Jurkat, Clone E6-1 (cell line): ENCODE data around the gene CLCN7. TPM values are rescaled to one million over a fixed set of nuclear protein-coding genes. Genes with fewer than 3 reads are reported as not detected.

Experiments
- DNase-seq: peaks from one replicate; pipeline ENCODE4 v3.0.0-alpha.2; 2011; ENCODE audit warnings: low read depth, low spot score
- H3K4me3 ChIP-seq: 2 replicates; pipeline ENCODE4 v1.5.1; 2011; ENCODE audit warnings: mild to moderate bottlenecking, low read length, control low read depth, moderate library complexity
- polyA plus RNA-seq: library from polyadenylated mRNA; unstranded; fragments of >200 nt; gene quantifications from one replicate; pipeline ENCODE4 v1.2.1, GENCODE V29; 2012; ENCODE audit warnings: missing spikeins; ENCODE audit not compliant: insufficient read length, insufficient read depth

Gene CLCN7, protein sequence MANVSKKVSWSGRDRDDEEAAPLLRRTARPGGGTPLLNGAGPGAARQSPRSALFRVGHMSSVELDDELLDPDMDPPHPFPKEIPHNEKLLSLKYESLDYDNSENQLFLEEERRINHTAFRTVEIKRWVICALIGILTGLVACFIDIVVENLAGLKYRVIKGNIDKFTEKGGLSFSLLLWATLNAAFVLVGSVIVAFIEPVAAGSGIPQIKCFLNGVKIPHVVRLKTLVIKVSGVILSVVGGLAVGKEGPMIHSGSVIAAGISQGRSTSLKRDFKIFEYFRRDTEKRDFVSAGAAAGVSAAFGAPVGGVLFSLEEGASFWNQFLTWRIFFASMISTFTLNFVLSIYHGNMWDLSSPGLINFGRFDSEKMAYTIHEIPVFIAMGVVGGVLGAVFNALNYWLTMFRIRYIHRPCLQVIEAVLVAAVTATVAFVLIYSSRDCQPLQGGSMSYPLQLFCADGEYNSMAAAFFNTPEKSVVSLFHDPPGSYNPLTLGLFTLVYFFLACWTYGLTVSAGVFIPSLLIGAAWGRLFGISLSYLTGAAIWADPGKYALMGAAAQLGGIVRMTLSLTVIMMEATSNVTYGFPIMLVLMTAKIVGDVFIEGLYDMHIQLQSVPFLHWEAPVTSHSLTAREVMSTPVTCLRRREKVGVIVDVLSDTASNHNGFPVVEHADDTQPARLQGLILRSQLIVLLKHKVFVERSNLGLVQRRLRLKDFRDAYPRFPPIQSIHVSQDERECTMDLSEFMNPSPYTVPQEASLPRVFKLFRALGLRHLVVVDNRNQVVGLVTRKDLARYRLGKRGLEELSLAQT
- polyA plus RNA-seq, result 37.0 TPM

DNA sequence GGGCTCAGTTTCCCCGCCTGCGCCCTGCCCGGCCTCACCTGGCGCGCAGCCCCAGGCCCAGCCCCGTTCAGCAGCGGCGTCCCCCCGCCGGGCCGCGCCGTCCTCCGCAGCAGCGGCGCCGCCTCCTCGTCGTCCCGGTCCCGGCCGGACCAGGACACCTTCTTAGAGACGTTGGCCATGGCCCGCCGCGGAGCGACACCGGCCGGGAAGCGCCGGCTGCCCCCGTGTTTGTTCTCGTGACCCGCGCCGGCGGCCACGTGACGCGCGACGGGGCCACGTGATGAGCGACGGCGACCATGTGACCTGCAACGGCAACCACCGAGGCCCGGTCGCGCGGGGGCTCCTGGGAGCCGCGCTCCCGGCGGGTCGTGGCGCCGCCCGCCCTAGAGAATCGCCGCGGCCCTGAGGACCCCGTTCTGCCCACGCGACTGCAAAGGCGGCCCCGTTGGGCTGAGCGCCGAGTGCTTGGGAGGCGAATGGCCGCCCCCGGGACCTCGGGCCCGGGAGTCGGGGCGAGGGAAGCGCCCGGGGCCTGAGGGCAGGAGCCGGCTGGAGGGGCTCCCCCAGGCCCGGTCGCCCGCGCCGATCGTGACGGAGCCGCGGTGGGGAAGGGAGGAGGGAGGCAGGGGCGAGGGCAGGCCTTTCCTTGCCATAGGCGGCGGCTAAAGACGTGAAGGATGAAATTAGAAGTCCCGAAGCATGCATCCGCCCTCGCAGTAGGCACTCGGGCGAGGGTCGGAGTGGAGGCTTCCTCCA lies at the start of gene CLCN7:
Gene CLCN7 (minus strand): TSS at position 233 of the 756 bp plus-strand sequence. CDS start 54 bp downstream, at position 179.
- peak; percentile 73 for DNase-seq
- peak within 1 kb of the TSS; percentile 78 for H3K4me3 ChIP-seq

DNA sequence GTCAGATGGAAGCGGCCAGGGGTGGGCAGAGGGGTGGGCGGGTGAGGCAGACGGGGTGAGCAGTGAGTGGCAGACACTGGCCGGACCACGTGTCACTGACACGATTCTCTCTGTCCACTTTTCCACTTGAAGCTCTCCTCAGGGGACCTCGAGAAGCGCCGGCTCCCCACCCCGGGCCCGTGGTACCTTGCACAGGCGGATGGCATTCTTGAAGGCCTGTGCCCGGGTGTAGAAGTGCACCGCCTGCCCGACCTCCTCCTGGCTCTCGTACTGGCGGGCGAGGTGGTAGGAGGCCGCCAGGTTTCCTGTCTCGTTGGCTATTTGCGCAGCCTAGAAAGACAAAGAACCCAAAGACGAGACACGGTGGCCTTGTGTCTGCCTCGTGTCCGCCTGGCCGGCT lies 49.5 kb upstream of the CLCN7 start:
- no peak for DNase-seq
- H3K4me3 ChIP-seq, result no peak overlapping the region

DNA sequence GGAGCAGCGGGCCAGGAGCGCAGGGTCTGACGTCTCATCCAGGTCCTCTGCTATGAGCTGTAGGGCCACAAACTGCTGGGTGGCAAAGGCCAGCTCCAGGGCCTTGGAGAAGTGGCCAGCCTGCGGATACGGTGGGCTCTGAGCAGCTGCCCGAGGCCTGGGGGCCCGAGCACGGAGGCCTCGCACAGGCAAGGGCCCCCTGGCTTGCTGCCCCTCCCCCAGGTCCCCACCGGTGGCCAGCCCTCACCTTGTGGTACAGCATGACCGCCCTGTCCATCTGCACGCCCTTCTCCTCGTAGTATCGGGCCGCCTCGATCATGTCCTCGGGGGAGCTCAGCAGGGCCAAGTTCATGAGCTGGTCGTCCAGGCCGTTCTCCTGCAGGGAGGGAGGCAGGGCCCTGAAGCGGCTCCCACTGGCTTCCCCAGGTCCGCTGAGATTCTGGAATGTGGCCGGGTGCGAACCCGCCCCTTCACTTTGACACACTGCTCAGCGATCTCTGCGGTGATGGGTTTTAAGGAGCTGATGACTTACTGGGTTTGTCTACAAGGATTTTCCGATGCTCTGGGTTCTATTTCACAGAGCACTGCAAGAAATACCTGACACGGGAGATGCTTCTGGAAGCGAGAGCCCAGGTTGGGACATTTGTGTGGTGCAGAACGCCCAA lies 48.9 kb upstream of the CLCN7 start:
- no peak overlapping the region for H3K4me3 ChIP-seq
- DNase-seq, result no peak

DNA sequence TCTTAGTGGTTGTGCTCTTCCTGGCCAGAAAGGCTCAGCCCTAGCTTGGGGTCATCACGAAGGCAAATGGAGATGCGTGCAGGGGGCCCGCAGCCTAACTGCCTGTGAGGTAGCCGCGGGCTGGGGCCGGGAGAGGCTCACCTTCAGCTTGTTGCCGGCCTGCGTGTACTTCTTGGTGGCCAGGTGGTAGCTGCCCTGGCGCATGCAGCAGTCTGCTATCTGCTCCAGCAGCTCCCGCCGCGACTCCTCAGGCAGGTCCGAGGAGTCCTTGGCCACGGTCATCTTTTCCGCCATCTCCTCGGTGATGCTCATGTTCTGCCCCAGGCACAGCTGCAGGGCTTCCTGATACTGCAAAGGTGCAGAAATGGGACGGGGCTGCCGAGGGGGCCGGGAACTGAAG lies 45.6 kb upstream of the CLCN7 start:
- H3K4me3 ChIP-seq, result no peak overlapping the region
- no peak for DNase-seq

DNA sequence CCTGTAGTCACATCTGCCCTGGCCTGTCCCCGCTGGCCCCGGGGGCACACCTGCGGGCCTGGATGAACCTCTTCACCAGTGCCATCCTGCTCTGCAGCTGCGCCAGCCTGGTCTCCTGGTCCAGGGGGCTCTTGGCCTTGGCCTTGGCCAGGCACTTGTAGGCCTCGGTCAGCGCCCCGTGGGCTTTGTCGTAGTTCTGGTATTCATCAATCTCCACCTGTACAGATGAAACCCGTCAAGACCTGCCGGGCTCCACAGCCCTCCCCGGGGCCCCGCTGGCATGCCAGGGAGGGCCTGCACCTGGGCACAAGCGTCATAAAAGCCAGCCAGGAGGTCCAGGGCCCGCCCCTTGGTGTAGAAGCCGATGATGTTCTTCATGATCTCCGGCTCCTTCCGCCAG lies 45.0 kb upstream of the CLCN7 start:
- no peak for DNase-seq

DNA sequence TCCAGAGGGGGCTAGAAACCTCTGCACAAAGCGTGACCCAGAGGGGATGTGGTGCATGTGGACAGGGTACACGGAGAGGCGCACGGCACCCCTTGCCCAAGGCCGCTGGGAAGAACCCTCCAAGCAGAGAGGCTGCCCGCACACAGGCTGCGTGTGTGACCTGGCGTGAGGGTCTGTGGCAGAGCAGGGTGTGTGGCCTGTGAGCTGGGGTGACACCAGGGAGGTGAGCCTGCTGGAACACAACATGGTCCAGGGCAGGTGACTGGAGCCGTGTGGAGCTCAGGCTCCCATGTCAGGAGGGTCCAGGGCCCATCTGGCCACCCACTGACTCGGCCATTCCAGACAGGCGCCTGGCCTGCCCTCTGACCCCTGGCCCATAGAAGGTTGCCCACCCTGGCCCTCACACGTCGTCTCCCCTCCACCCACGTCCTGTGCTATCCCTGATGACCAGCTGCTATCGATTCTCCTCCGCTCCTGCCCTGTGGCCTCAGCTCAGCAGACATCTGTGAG lies 43.9 kb upstream of the CLCN7 start:
- DNase-seq, result no peak
- no peak overlapping the region for H3K4me3 ChIP-seq

More for the DNA sequence above, 45.0 kb upstream of the CLCN7 start:
- H3K4me3 ChIP-seq, result no peak overlapping the region

DNA sequence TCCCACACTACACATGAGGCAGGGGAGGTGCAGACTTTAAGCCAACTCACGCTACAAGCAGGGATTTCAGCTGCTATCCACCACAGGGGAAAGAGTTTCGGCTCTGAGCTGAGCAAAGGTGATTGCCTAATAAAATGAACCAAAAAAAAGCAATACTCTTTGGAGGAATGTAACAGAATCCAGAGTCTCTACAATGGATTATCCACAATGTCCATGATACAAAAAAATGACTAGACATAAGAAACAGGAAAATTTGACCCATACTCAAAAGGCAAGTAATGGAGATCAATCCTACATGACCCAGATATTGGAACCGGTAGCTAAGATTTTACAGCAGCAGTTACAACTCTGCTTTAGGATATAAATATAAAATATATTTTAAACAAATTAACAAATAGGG lies 39.7 kb upstream of the CLCN7 start:
- H3K4me3 ChIP-seq, result no peak overlapping the region
- no peak for DNase-seq

DNA sequence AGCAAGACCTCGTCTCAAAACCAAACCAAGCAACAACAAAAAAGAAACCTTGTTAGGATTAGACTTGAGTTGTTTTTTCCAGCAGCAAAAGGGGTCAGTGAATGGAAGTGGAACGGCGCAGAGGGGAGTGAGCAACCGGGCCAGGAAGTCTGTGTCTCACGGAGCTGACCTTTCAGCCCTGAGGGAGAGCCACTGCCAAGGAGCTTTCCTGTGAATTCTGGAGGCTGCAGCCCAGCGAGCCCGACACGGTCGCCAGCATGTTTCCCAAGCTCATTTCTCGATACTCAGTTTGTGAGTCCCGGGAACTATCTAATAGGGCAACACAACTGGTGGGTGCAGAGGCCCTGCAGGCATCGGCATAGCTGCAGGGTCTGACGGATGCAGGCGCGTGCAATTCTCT lies 37.9 kb upstream of the CLCN7 start:
- no peak for DNase-seq
- H3K4me3 ChIP-seq, result no peak overlapping the region

DNA sequence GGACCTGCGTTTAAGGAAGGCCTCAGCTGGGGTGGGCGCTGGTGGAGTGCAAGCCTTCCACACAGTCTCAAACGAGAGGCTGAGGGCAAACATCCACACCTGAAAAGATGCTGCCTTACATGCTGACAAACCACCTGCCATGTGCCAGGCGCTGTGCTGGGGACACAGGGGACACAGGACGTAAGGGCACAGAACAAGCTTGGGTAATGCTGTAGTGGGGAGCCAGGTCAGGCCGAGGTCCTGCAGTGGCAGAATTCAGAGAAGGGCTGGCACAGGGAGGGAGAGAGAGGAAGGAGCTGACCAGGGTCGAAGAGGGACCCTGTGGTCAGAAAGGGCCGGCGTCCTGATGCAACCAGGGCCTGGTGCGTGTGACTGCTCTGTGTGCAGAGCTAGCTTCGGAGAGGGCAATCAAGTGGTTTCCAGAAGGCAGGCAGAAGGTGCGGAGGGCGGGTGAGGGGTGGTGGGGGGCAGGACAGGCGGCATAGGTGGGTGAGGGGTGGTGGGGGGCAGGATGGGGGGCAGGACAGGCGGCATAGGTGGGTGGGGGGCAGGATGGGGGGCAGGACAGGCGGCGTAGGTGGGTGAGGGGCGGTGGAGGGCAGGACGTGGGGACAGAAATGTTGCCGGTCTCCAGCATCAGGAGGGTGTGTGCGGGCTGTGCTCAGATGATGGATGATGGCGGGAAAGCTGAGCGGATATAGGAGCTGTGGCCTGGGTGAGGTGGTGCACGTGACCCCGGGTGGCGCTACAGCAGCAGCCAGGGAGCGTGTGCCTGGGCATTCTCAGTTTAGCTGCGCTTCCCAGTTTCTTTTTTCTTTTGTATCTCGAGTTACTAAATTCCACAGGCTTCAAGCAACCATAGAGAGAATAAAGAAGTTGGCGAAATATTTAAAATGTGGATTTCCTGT lies 37.1 kb upstream of the CLCN7 start:
- no peak for DNase-seq
- H3K4me3 ChIP-seq, result no peak overlapping the region

DNA sequence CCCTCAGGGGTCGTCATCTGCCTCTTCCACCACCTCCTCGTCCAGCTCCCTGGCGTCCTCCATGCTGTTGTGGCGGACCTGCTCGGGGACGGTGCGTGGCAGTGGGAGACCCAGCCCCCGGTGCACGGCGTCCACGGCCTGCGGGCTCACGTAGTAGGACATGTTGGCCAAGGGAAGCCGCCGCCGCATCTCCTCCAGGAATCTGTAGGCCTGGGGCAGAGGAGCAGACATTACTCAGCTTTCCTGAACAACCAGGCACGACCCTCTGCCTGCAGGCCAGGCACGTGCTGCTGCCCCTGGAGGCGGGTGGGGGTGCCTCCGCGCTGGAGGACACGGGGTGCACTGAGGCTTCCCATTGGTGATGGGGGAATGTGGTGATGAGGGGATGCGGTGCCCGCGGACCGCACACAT lies 36.1 kb upstream of the CLCN7 start:
- no peak for DNase-seq
- no peak overlapping the region for H3K4me3 ChIP-seq

DNA sequence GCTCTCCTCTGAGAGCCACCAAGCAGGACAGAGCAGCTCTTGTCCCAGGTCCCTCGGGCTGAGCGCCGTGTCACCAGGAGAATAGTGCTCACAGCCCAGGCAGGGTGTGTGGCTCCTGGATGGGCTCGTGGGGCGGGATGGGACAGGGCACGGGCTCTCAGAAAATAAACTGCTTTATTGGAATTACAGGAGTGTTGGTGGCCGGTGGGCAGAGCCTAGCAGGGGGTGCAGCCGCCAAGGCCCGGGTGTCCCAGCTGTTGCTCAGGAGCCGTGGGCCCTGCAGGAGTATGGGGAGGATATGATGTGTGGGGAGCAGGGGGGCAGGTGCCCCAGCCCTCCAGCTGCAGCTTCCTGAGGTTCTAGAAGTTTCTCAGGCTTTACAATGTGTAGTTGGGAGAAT lies 35.4 kb upstream of the CLCN7 start:
- no peak for DNase-seq
- no peak overlapping the region for H3K4me3 ChIP-seq

DNA sequence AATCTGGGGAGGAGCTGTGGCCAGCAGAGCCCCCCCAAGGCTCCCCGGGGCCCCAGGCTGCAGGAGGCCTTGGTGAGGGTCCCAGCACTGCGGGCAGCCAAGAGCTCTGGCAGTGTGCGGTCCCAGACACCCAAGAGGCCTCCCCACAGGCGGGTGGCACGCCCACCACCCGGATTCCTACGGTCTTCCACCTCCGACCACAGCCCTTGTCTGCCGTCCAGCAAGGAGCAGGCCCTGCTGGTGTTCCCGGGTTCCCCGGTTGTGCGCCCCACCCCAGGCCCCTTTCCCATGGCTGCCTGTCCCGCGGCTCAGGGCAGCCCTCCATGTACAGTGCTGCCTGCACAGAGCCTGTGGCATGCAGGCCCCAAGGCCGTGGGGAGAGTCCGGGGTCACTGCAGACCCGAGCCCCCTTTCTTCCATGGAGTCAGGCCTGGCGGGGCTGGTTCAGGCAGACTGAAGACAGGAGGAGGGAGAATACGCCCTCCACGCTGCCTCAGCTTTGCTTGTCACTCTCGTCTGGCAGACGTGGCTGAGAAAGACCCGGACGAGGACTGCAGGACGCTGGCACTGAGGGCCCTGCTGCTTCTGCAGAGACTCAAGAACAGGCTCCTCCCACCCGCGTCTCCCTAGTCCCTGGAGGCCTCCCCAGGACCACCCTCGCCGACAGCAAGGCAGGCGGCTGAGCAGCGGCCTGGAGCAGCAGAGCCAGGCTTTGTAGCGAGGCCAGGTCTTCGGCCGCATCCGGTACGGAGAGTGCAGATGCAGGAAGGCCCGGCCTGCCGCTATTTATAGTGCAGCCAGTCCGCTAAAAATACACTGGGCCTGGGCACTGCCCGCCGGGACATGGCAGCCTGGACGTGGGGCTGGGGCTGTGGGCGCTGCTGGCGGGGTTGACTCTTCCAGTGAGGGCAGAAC lies 34.7 kb upstream of the CLCN7 start:
- DNase-seq, result no peak
- no peak overlapping the region for H3K4me3 ChIP-seq

DNA sequence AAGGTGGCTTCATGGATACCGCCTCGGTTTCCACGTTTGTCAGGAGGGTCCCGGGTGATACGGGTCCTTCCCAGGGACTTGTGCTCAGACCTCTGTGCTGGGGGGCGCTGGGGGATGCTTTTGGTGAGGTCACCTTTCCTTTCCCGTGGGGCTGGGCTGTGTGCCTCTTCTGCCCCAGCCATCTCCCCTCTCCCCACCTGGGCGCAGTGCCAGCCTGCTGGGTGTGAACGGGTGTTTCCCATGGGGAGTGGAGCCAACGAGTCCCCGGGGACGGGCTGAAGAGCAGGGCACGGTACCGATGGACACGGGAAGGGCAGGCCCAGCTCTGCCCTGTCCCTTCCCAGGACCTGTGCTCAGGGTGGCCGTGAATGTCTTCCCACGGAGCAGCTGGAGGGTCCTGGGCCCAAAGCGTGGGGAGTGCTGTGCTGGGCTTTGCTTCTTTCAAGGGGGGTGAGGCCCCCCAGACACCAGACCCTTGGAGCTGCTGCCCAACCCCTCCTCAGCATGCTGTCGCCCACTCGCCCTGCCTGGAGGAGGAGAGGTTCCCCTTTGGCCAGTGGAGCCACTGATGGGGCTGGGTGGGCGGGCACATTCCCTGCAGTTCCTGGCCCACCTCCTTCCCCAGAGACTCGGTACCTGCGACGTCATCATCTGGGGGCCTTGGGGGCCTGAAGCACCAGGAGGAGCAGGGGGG lies 33.8 kb upstream of the CLCN7 start:
- DNase-seq, result no peak
- no peak overlapping the region for H3K4me3 ChIP-seq

DNA sequence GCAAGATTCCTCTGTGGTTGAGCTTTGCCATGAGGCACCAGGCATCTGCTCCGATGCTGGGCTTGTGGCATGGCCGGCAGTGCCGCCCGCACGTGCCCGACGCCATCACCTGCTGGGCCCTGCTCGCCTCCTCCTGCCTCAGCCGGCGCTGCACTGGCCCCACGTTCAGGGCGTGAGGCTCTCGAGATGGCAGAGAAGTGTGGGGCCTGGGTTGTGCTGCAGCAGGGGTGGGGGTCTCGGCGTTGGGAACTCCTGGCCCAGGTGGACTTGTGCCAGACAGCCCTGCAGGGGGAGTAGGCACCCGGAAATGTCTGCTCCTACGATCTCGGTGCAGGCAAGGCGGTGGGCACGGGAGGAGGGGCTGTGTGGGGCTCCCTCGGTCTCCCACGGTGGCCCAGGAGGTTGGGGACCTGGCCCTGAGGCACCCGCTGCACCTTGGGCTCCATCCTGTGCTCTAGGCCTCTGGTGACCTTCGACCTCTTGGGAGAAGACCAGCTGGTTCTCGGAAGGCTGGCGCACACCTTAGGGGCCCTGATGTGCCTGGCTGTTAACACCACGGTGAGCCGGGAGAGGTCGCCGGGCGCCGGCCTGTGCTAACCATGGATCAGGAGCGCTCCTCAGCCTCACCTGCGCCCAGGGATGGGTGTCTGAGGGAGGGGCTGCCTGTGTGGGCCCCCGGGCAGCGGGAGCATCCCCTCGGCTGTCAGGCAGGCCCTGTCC lies 31.8 kb upstream of the CLCN7 start:
- DNase-seq, result no peak
- H3K4me3 ChIP-seq, result no peak overlapping the region

DNA sequence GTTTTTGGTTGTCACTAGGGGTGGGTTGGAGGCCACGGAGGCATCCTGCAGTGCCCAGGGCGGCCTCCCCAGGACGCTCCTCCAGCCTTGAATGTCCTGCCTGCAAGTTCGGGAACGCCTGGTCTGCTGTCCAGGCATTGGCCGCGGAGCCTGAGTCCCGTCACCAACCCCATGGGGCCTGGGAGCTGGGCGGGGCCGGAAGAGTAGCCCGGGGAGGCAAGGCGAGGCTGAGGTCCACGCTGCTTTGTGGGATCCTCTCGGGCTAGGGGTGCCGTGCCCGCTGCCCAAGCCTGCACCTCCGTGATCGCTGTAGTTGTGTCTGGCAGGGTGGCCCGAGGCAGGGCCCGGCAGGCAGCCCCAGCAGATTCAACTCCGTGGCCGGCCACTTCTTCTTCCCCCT lies 31.1 kb upstream of the CLCN7 start:
- DNase-seq, result no peak
- no peak overlapping the region for H3K4me3 ChIP-seq
